Activated T-helper 17 cell treated with anti-CD3 and anti-CD28 coated beads, Interleukin-2, amount 50 U/mL, for 72 hours (primary cell): ENCODE results near the gene AMIGO2. TPM values are rescaled to one million over a fixed set of nuclear protein-coding genes. Genes with fewer than 3 reads are reported as not detected.
A peak's percentile ranks its signal among the peaks of the same experiment; 100 is the strongest.

Experiments
- ATAC-seq: fragments of 150-1000 bp; cut with Tn5 transposase; replicated peaks from 2 replicates; pipeline ENCODE4 v1.10.0; 2021; ENCODE audit warnings: mild to moderate bottlenecking, moderate library complexity
- H3K27ac Mint-ChIP-seq: one replicate; pipeline ENCODE4 v1.8.0; 2022; ENCODE audit warnings: mixed read lengths
- H3K27me3 Mint-ChIP-seq: one replicate; pipeline ENCODE4 v1.8.0; 2022; ENCODE audit warnings: mixed read lengths
- H3K36me3 Mint-ChIP-seq: one replicate; pipeline ENCODE4 v1.8.0; 2022; ENCODE audit warnings: low read depth, mild to moderate bottlenecking, mixed read lengths
- H3K4me1 Mint-ChIP-seq: one replicate; pipeline ENCODE4 v1.8.0; 2022; ENCODE audit warnings: mixed read lengths
- H3K4me3 Mint-ChIP-seq: one replicate; pipeline ENCODE4 v1.8.0; 2022; ENCODE audit warnings: mild to moderate bottlenecking, mixed read lengths
- H3K9me3 Mint-ChIP-seq: one replicate; pipeline ENCODE4 v1.8.0; 2022; ENCODE audit warnings: mixed read lengths
- total RNA-seq, 2 donors: library from RNA; stranded (reverse); gene quantifications; one replicate each; pipeline ENCODE4 v1.2.3, GENCODE V29; 2022

The AMIGO2 gene
- total RNA-seq, 2 donors from 2014 or later = 4.9 to 11.7 TPM

DNA sequence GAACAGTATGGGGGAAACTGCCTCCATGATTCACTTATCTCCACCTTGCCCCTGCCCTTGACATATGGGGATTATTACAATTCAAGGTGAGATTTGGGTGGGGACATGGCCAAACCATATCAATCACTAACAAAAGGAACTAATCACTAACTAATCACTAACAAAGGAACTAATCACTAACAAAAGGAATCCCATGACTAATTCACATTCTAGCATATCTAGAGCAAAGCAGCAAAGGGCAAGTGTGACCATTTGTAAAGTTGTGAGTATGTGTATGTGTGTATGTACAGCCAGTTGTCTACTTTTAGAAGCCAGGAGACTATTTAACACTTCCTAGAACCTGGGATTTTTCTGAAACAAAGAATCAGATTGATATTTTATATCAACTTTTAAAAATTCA is 31.2 kb downstream of the AMIGO2 start:
- Mint-ChIP-seq H3K9me3 (peaks cover 8% of the 10 kb centered on the region), H3K4me1 (no peaks in the 10 kb centered on the region), H3K27ac (no peak overlapping the region), H3K36me3 (no peaks in the 10 kb centered on the region), H3K4me3 (no peak overlapping the region), H3K27me3 (peaks cover 5% of the 10 kb centered on the region)
- no peak for ATAC-seq

DNA sequence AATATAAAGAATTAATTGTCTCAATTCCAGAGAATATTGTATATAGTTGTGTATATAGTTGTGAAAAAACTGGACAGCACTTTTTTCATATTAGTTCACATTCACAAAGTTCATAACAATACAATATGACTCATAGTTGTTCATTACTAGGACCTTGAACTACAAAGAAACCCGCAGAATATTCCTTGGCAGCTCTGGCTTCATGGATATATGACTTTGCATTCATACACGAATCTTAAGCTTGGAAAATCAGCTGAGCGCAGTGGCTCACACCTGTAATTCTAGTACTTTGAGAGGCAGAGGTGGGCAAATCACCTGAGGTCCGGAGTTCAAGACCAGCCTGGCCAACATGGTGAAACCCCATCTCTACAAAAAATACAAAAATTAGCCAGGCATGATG is 38.4 kb downstream of the AMIGO2 start:
- H3K9me3 Mint-ChIP-seq = no peaks in the 10 kb centered on the region
- peaks cover 7% of the 10 kb centered on the region for H3K27me3 Mint-ChIP-seq
- no peak for ATAC-seq
- no peak overlapping the region for H3K27ac Mint-ChIP-seq
- H3K36me3 Mint-ChIP-seq = no peaks in the 10 kb centered on the region
- no peak overlapping the region for H3K4me3 Mint-ChIP-seq
- no peaks in the 10 kb centered on the region for H3K4me1 Mint-ChIP-seq

DNA sequence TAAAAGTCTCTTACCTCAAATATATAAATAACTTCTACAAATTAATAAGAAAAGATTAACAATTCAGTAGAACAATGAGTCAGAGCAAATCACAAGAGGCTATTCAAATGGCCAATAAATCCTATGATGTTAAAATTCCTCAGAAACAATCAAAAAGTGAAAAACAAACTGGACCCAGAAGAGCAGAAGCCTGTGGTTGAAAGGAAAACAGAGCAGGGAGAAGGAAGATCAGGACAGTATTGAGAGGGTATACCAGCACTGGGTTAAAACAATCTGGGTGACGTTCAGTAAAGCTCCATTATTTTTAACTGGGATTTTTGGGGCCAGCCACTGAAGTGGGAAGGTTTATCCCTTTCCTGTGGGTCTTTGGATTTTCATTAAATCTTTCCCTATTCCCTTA is 40.0 kb downstream of the AMIGO2 start:
- no peak overlapping the region for H3K27ac Mint-ChIP-seq
- no peak for ATAC-seq
- no peaks in the 10 kb centered on the region for H3K9me3 Mint-ChIP-seq
- H3K4me3 Mint-ChIP-seq = no peak overlapping the region
- no peaks in the 10 kb centered on the region for H3K4me1 Mint-ChIP-seq
- H3K27me3 Mint-ChIP-seq = peaks cover 7% of the 10 kb centered on the region
- no peaks in the 10 kb centered on the region for H3K36me3 Mint-ChIP-seq

DNA sequence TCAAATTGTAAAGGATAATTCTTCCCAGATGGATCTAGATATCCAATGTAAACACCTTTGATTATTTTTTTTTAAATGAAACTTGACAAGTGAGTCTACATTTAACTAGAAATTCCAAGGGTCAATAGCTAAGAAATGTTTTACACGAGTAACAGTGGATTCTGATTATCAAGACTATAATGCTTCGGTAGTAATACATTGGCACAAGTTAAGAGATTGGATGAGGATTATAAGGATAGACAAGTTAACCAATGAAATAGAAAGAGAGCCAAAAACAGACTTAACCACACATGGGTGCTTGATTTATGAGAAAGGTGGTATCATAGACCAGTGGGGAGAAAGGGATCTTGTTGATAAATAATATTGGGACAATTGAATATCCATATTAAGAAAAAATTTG is 40.7 kb downstream of the AMIGO2 start:
- Mint-ChIP-seq H3K4me1 (no peaks in the 10 kb centered on the region), H3K27me3 (peaks cover 7% of the 10 kb centered on the region), H3K9me3 (no peaks in the 10 kb centered on the region), H3K27ac (no peak overlapping the region), H3K36me3 (no peaks in the 10 kb centered on the region), H3K4me3 (no peak overlapping the region)
- no peak for ATAC-seq

DNA sequence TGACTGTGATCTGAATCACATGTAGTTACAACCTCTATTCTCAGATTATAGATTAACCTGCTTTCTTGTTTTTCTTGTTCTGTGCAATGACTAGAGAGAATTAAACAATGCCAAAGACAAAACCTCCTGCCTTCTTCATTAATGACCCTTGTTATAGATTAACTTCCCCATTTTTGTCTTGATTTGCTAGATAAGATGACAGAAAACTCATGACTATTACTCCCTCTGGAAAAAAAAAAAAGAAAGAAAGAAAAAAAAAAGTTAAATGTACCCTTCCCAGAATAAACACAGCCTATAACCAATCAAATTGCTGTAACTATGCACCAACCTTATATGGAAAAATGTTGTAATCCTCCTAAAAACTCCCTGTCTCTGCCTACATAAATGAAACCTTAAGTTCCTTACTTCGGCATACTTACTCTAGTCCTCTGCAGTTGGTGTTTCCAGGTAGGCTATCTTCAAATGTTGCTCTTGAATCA is 41.5 kb downstream of the AMIGO2 start:
- no peaks in the 10 kb centered on the region for H3K36me3 Mint-ChIP-seq
- H3K4me1 Mint-ChIP-seq = peaks cover 1% of the 10 kb centered on the region
- no peaks in the 10 kb centered on the region for H3K9me3 Mint-ChIP-seq
- H3K27ac Mint-ChIP-seq = peak overlapping the region; percentile 32
- no peak for ATAC-seq
- H3K27me3 Mint-ChIP-seq = peaks cover 4% of the 10 kb centered on the region
- H3K4me3 Mint-ChIP-seq = no peak overlapping the region

DNA sequence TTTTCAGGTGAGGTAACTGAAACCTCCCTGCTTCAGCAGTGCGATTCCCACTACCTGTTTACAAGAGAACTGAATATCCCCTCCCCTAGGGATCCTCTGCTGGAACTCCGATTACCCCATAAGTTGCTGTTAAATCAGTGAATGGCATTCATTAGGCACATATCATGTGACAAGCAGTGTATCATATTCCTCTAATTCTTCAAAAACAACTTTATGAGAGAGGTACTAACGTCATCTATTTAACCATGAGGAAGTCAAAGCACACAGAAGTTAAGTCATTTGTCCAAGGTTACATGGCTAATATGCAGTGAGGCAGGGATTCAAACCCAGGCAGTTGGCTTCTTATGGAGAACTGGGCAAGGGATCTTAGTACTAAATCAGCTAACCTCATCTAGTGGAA is 44.3 kb downstream of the AMIGO2 start:
- no peak for ATAC-seq
- H3K27me3 Mint-ChIP-seq = peaks cover 4% of the 10 kb centered on the region
- no peaks in the 10 kb centered on the region for H3K36me3 Mint-ChIP-seq
- no peak overlapping the region for H3K27ac Mint-ChIP-seq
- no peak overlapping the region for H3K4me3 Mint-ChIP-seq
- H3K9me3 Mint-ChIP-seq = no peaks in the 10 kb centered on the region
- peaks cover 4% of the 10 kb centered on the region for H3K4me1 Mint-ChIP-seq

DNA sequence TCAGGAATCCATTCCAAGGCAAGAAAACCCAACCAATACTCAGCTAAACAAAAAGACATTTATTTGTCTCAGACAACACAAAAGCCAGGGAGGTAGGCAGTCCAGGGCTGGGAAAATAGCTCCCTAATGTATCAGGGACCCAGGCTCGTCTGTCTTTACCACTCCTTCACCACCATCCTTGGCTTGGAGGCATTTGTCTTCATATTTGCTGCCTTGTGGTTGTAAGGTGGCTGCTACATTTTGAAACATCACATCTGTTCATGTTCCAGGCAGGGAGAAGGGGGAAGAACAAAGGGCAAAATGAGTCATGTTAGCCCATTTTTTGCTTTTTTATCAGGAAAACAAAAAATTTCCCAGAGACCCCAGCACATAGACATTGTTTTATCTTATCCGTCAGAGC is 45.1 kb downstream of the AMIGO2 start:
- H3K36me3 Mint-ChIP-seq = no peaks in the 10 kb centered on the region

DNA sequence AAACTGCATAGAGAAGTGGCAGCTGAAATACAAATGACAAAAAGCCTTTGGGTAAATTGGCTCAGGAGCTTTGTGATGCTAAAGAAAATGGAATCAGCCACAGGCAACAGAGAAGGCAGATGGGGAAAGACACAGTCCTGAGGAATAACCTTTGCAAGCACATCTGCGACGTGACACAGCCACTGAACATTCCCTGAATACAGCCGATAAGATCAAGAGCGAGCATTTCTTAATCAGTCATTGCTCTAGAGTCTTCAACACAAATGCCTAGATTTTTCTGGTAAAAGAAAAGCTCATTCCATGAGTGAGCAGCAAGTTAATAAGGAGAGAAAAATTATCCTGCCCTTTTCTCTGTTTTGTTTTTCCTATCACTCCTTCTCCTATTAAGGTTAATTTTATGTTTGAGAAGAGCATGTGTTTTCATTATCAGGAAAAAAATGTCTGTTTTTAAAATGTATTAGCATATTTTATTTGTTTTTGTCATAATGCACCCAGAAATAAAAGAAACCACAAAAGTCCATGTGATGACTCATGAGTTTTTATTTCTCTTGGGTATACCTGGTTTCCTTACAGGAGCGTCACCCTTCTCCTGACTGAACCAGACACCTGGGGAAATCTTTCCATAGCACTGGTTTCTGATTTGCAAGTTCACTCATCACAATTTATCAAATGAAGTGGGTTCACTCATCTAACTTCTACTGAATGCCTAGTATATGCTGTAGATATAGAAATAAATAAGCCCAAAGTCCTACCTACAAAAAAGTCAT is 45.8 kb downstream of the AMIGO2 start:
- ATAC-seq = peak; percentile 45
- no peaks in the 10 kb centered on the region for H3K36me3 Mint-ChIP-seq

More for the DNA sequence above, 45.1 kb downstream of the AMIGO2 start:
- Mint-ChIP-seq H3K4me1 (peaks cover 4% of the 10 kb centered on the region), H3K4me3 (no peak overlapping the region), H3K27ac (no peak overlapping the region), H3K9me3 (no peaks in the 10 kb centered on the region), H3K27me3 (peaks cover 2% of the 10 kb centered on the region)
- ATAC-seq = no peak

DNA sequence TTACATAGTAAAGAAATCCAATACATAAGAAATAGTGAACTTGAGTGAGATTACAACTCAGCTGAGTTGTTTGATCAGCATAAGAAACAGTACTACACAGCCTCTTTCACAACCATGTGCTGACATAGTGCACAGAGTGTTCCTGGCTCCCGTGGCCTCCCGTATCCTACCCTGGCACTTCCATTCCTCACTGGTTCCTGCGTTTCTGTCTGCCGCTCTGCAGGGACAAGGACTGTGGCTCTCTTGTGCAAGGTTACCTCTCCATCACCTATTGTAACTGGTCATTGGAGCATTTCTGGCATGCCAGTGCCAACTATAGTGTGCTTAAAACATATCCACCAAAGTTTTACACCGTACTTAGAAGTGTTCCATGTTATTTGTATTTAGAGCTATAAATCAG is 46.7 kb downstream of the AMIGO2 start:
- no peak overlapping the region for H3K27ac Mint-ChIP-seq

More for the DNA sequence above, 45.8 kb downstream of the AMIGO2 start:
- no peak overlapping the region for H3K27ac Mint-ChIP-seq
- H3K9me3 Mint-ChIP-seq = no peaks in the 10 kb centered on the region
- H3K4me1 Mint-ChIP-seq = peaks cover 4% of the 10 kb centered on the region
- no peaks in the 10 kb centered on the region for H3K27me3 Mint-ChIP-seq
- no peak overlapping the region for H3K4me3 Mint-ChIP-seq

DNA sequence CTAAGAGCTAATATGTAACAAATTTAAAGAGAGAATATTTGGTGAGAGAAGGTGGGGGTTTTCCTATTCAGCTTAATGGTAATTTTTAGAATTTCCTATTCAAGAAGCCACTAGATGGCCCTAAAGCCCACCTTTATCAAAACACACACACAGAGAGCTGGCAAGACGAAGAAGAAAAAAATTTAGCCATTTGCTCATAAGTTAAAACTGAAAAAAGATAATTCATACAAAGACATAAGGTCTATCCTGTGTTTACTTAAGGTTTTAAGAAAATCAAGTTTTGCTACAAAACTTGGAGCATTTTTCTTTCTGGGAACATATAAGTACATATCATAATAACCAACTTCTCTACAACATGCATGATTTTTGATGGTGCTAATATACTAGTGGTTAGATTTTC is 47.1 kb downstream of the AMIGO2 start:
- no peaks in the 10 kb centered on the region for H3K9me3 Mint-ChIP-seq
- H3K4me1 Mint-ChIP-seq = peaks cover 4% of the 10 kb centered on the region
- no peak overlapping the region for H3K4me3 Mint-ChIP-seq
- ATAC-seq = peak; percentile 67
- H3K27me3 Mint-ChIP-seq = no peaks in the 10 kb centered on the region
- H3K27ac Mint-ChIP-seq = no peak overlapping the region
- H3K36me3 Mint-ChIP-seq = no peaks in the 10 kb centered on the region

More for the DNA sequence above, 46.7 kb downstream of the AMIGO2 start:
- Mint-ChIP-seq H3K4me3 (no peak overlapping the region), H3K27me3 (no peaks in the 10 kb centered on the region), H3K9me3 (no peaks in the 10 kb centered on the region), H3K36me3 (no peaks in the 10 kb centered on the region), H3K4me1 (peaks cover 4% of the 10 kb centered on the region)
- ATAC-seq = peak; percentile 39

DNA sequence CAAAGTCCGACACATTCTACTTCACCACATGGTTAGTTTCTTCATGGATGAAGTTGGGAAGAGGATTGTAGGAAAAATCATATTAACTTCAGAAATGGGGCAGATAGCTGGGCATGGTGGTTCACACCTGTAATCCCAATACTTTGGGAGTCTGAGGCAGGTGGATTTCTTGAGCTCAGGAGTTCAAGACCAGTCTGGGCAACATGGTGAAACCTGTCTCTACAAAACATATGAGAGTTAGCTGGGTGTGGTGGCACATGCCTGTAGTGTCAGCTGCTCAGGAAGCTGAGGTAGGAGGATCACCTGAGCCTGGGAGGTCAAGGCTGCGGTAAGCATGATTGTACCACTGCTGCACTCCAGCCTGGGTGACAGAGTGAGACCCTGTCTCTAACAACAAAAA is 49.9 kb downstream of the AMIGO2 start:
- no peaks in the 10 kb centered on the region for H3K9me3 Mint-ChIP-seq
- no peaks in the 10 kb centered on the region for H3K36me3 Mint-ChIP-seq
- H3K27ac Mint-ChIP-seq = no peak overlapping the region
- peaks cover 4% of the 10 kb centered on the region for H3K4me1 Mint-ChIP-seq
- no peak overlapping the region for H3K4me3 Mint-ChIP-seq
- ATAC-seq = no peak
- peaks cover 12% of the 10 kb centered on the region for H3K27me3 Mint-ChIP-seq

DNA sequence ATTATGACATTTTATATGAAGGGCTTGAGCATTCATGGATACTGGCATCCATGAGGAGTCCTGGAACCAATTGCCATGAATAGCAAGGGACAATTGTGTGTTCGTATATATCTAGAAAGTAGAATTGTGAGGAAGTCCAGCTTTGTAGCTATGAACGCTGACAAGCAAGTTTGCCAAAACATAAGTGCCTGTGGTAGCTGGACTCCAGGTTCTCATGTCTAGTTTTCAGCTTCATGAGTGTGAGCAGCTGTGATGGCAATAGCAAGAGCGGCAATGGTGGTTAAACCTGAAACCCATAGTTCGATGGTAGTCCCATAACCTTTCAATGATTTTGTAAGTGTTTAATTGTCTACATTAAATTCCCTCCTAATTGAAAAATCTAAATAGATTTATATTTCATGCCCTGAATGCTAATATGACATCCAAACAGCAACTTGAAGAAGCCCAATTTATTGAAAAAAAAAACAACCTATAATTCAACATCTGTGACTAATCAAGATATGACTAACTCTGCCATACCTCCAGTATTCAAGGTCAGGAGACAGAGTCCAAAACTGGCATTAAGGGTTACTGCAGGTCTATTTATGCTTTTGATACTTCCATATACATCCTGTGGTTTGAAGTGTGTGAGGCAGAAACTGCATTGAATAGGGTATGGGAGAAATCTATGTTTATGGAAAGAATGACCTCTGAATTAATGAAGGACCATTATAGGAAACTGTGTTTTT is 50.6 kb downstream of the AMIGO2 start:
- H3K4me3 Mint-ChIP-seq = no peak overlapping the region
- no peak overlapping the region for H3K27ac Mint-ChIP-seq
- peak; percentile 32 for ATAC-seq
- peaks cover 4% of the 10 kb centered on the region for H3K4me1 Mint-ChIP-seq
- peaks cover 12% of the 10 kb centered on the region for H3K27me3 Mint-ChIP-seq
- H3K9me3 Mint-ChIP-seq = no peaks in the 10 kb centered on the region
- H3K36me3 Mint-ChIP-seq = no peaks in the 10 kb centered on the region

DNA sequence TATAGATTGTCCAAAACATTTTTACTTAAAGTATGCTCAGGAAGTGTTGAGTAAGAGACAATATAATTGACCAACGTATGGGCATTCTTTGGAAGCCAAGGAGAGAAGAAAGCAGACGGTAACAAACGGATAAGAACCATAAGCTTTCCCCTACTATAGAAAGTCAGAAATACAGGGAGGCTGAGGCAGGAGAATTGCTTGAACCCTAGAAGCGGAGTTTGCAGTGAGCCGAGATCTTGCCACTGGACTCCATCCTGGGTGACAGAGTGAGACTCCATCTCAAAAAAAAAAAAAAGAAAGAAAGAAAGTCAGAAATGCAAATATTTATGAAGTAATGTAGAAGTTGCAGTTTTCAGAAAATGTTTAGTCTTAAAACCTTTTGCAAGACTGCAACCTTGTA is 51.6 kb downstream of the AMIGO2 start:
- no peak overlapping the region for H3K27ac Mint-ChIP-seq
- no peak overlapping the region for H3K4me3 Mint-ChIP-seq
- no peak for ATAC-seq
- H3K36me3 Mint-ChIP-seq = no peaks in the 10 kb centered on the region
- H3K4me1 Mint-ChIP-seq = peaks cover 1% of the 10 kb centered on the region
- H3K9me3 Mint-ChIP-seq = no peaks in the 10 kb centered on the region
- peaks cover 12% of the 10 kb centered on the region for H3K27me3 Mint-ChIP-seq
